H1 (cell line): ENCODE results near the gene POLR3G. TPM values are rescaled to one million over a fixed set of nuclear protein-coding genes. Genes with fewer than 3 reads are reported as not detected.
A peak's percentile ranks its signal among the peaks of the same experiment; 100 is the strongest.

ENCODE experiments used
- CTCF ChIA-PET: fragments of 300-600 bp; sonication (Branson Sonifier 250); formaldehyde crosslinking; loops from one replicate; lab custom pipeline; 2021; ENCODE audit not compliant: partially characterized antibody; lab: Charles Lee
- POLR2A ChIA-PET: fragments of 300-600 bp; sonication (Branson Sonifier 250); formaldehyde crosslinking; loops from one replicate; lab custom pipeline; 2021; ENCODE audit warnings: inconsistent platforms; ENCODE audit not compliant: partially characterized antibody; lab: Charles Lee
- DNase-seq, 2 experiments: peaks; one replicate each; pipeline versions ENCODE4 v3.0.0 to v3.0.0-alpha.2; 2010 to 2022; ENCODE audit warnings: low spot score in 2 of 2, low read depth in 1 of 2, mixed read lengths in 1 of 2
- FAIRE-seq: peaks from 2 replicates; lab custom pipeline; 2011; peaks lifted over from hg19 to GRCh38; lab: Jason Lieb, UNC
- H2AFZ ChIP-seq: 2 replicates; pipeline ENCODE4 v1.8.1; 2012; ENCODE audit warnings: low read length, inconsistent platforms
- H2AK5ac ChIP-seq: 2 replicates; pipeline ENCODE4 v1.6.1; 2013; ENCODE audit warnings: low read depth, low read length
- H2BK120ac ChIP-seq: replicated peaks from 2 replicates; pipeline ENCODE3; 2013; ENCODE audit warnings: low read depth, low read length, inconsistent platforms
- H2BK12ac ChIP-seq: 2 replicates; pipeline ENCODE4 v1.6.1; 2013; ENCODE audit warnings: low read depth, low read length
- H2BK15ac ChIP-seq: 2 replicates; pipeline ENCODE4 v1.6.1; 2013; ENCODE audit warnings: low read length
- H2BK20ac ChIP-seq: 2 replicates; pipeline ENCODE4 v1.6.1; 2013; ENCODE audit warnings: low read length
- H2BK5ac ChIP-seq: 2 replicates; pipeline ENCODE4 v1.6.1; 2013; ENCODE audit warnings: low read depth, low read length
- H3K14ac ChIP-seq: 2 replicates; pipeline ENCODE4 v1.6.1; 2013; ENCODE audit warnings: inconsistent platforms; ENCODE audit not compliant: insufficient read length
- H3K18ac ChIP-seq: 2 replicates; pipeline ENCODE4 v1.6.1; 2013; ENCODE audit warnings: low read length; ENCODE audit errors: extremely low read depth
- H3K23ac ChIP-seq: 2 replicates; pipeline ENCODE4 v1.6.1; 2013; ENCODE audit warnings: inconsistent platforms; ENCODE audit not compliant: insufficient read length
- H3K23me2 ChIP-seq: 2 replicates; pipeline ENCODE4 v1.6.1; 2013; ENCODE audit warnings: low read depth, low read length
- H3K27ac ChIP-seq: 2 replicates; pipeline ENCODE4 v1.6.1; 2011; ENCODE audit warnings: low read depth, low read length, inconsistent platforms
- H3K27me3 ChIP-seq, 4 experiments: replicated peaks in 1 of 4; 1 replicate in 1 of 4; 2 replicates in 3 of 4; pipeline versions ENCODE4 v1.6.1 to v1.8.1; 2011 to 2013; ENCODE audit warnings: low read length in 3 of 4, mild to moderate bottlenecking in 3 of 4, inconsistent platforms in 2 of 4, mixed read lengths in 2 of 4, moderate library complexity in 1 of 4; ENCODE audit not compliant: control insufficient read depth in 3 of 4, insufficient read depth in 3 of 4; ENCODE audit errors: extremely low read depth in 1 of 4
- H3K36me3 ChIP-seq, 4 experiments: 2 replicates each; pipeline versions ENCODE4 v1.6.1 to v1.8.1; 2011 to 2013; ENCODE audit warnings: mild to moderate bottlenecking in 4 of 4, low read length in 3 of 4, moderate library complexity in 2 of 4, control low read depth in 1 of 4, inconsistent platforms in 1 of 4; ENCODE audit not compliant: insufficient read depth in 4 of 4, control insufficient read depth in 2 of 4
- H3K4ac ChIP-seq: replicated peaks from 2 replicates; pipeline ENCODE3; 2013; ENCODE audit warnings: low read length, low read depth, mixed read lengths, inconsistent platforms; ENCODE audit not compliant: insufficient read length
- H3K4me1 ChIP-seq, 4 experiments: replicated peaks in 1 of 4; 1 replicate in 1 of 4; 2 replicates in 3 of 4; pipeline versions ENCODE4 v1.6.1 to v1.8.1; 2011 to 2013; ENCODE audit warnings: low read length in 3 of 4, inconsistent platforms in 2 of 4, mixed read lengths in 1 of 4; ENCODE audit not compliant: insufficient read depth in 4 of 4, control insufficient read depth in 3 of 4
- H3K4me2 ChIP-seq, 2 experiments: 2 replicates each; pipeline versions ENCODE4 v1.6.1 to v1.8.1; 2011 to 2013; ENCODE audit warnings: low read depth in 2 of 2, low read length in 2 of 2, control low read depth in 1 of 2, inconsistent platforms in 1 of 2, mild to moderate bottlenecking in 1 of 2; ENCODE audit not compliant: insufficient read depth in 1 of 2
- H3K4me3 ChIP-seq, 4 experiments: fragments of 200-600, 300-600 bp in 1 of 4; sonication (generic), shearing (Covaris generic), sonication (Bioruptor Twin) in 1 of 4; 2 replicates each; pipeline versions ENCODE4 v1.5.1 to v1.8.1; 2011 to 2016; ENCODE audit warnings: low read length in 4 of 4, low read depth in 3 of 4, control low read depth in 2 of 4, inconsistent platforms in 2 of 4, mild to moderate bottlenecking in 2 of 4, mixed read lengths in 1 of 4, moderate library complexity in 1 of 4; ENCODE audit not compliant: insufficient read depth in 2 of 4; ENCODE audit errors: extremely low read depth in 1 of 4
- H3K56ac ChIP-seq: replicated peaks from 2 replicates; pipeline ENCODE3; 2013; ENCODE audit warnings: low read depth, mild to moderate bottlenecking, mixed read lengths, low read length, inconsistent platforms; ENCODE audit not compliant: insufficient read length
- H3K79me1 ChIP-seq: 2 replicates; pipeline ENCODE4 v1.6.1; 2013; ENCODE audit warnings: low read depth, low read length, control low read depth
- H3K79me2 ChIP-seq, 2 experiments: 2 replicates each; pipeline versions ENCODE4 v1.6.1 to v1.8.1; 2012 to 2013; ENCODE audit warnings: low read length in 2 of 2, mild to moderate bottlenecking in 2 of 2, inconsistent platforms in 1 of 2; ENCODE audit not compliant: insufficient read depth in 2 of 2, control insufficient read depth in 1 of 2
- H3K9ac ChIP-seq, 4 experiments: replicated peaks in 1 of 4; 1 replicate in 1 of 4; 2 replicates in 3 of 4; pipeline versions ENCODE4 v1.6.1 to v1.8.1; 2011 to 2013; ENCODE audit warnings: low read depth in 3 of 4, low read length in 3 of 4, control low read depth in 2 of 4, mild to moderate bottlenecking in 2 of 4, moderate library complexity in 2 of 4, inconsistent platforms in 1 of 4; ENCODE audit errors: extremely low read depth in 1 of 4
- H3K9me3 ChIP-seq, 2 experiments: 2 replicates each; pipeline versions ENCODE4 v1.6.1 to v1.8.1; 2012 to 2013; ENCODE audit warnings: mild to moderate bottlenecking in 2 of 2, moderate library complexity in 2 of 2, control low read depth in 1 of 2, inconsistent platforms in 1 of 2, low read depth in 1 of 2, low read length in 1 of 2, mixed read lengths in 1 of 2; ENCODE audit not compliant: insufficient read depth in 2 of 2
- H4K20me1 ChIP-seq, 2 experiments: replicated peaks in 1 of 2; 2 replicates each; pipeline versions ENCODE3 to v1.8.1; 2011 to 2013; ENCODE audit warnings: inconsistent platforms in 2 of 2, low read length in 2 of 2, mild to moderate bottlenecking in 1 of 2; ENCODE audit not compliant: insufficient read depth in 2 of 2, control insufficient read depth in 1 of 2
- H4K5ac ChIP-seq: 2 replicates; pipeline ENCODE4 v1.6.1; 2013; ENCODE audit warnings: low read length, low read depth, mixed read lengths, inconsistent platforms; ENCODE audit not compliant: insufficient read length
- H4K8ac ChIP-seq: 2 replicates; pipeline ENCODE4 v1.8.0; 2013; ENCODE audit warnings: mild to moderate bottlenecking, moderate library complexity, low read length, inconsistent platforms; ENCODE audit not compliant: insufficient read depth; ENCODE audit errors: extremely low read depth
- H4K91ac ChIP-seq: replicated peaks from 2 replicates; pipeline ENCODE3; 2013; ENCODE audit warnings: low read length, mixed read lengths, inconsistent platforms; ENCODE audit not compliant: insufficient read length
- CEBPB ChIP-seq: IDR thresholded peaks from 2 replicates; pipeline ENCODE4 v1.6.1; 2012; ENCODE audit warnings: low read depth, low read length
- FOSL1 ChIP-seq: IDR thresholded peaks from 2 replicates; pipeline ENCODE4 v1.6.1; 2011; ENCODE audit warnings: mild to moderate bottlenecking, low read depth, low read length, moderate library complexity; ENCODE audit not compliant: insufficient read depth
- HDAC6 ChIP-seq: IDR thresholded peaks from one replicate; pipeline ENCODE4 v1.7.1; 2012; ENCODE audit warnings: low read depth, mild to moderate bottlenecking, inconsistent platforms, low read length, moderate library complexity
- POU5F1 ChIP-seq: IDR thresholded peaks from 2 replicates; pipeline ENCODE4 v1.6.1; 2011; ENCODE audit warnings: low read depth, mild to moderate bottlenecking, low read length, moderate library complexity
- SIX5 ChIP-seq: IDR thresholded peaks from 2 replicates; pipeline ENCODE4 v1.6.1; 2011; ENCODE audit warnings: mild to moderate bottlenecking, low read depth, low read length
- TAF1 ChIP-seq: IDR thresholded peaks from 2 replicates; pipeline ENCODE4 v1.6.1; 2011; ENCODE audit warnings: mild to moderate bottlenecking, low read depth, low read length
- TCF12 ChIP-seq: IDR thresholded peaks from 2 replicates; pipeline ENCODE4 v1.6.1; 2011; ENCODE audit warnings: low read depth, mild to moderate bottlenecking, low read length
- whole genome bisulfite sequencing, 2 experiments: shearing (Covaris generic) in 1 of 2; methylation state at CpG; one replicate each; pipeline versions ENCODE4 v1.1.6 to v1.1.7; 2013 to 2015; ENCODE audit warnings: low lambda C conversion rate in 2 of 2, mixed read lengths in 2 of 2, inconsistent platforms in 1 of 2, low coverage in 1 of 2, missing lambda C conversion rate in 1 of 2; ENCODE audit not compliant: insufficient replicate concordance in 2 of 2, insufficient coverage in 1 of 2, insufficient read length in 1 of 2; ENCODE audit errors: extremely low coverage in 1 of 2, missing lambda C conversion rate in 1 of 2; 5-methylcytosine and 5-hydroxymethylcytosine counted together
- polyA plus RNA-seq, 7 experiments: library from polyadenylated mRNA; depleted of rRNA in 3 of 7; stranded (reverse) in 5 of 7; unstranded in 2 of 7; fragments of >200 nt in 5 of 7; fragments of 200-250 nt in 2 of 7; gene quantifications; 1 replicate in 5 of 7; 2 replicates in 1 of 7; 4 replicates in 1 of 7; pipeline versions ENCODE4 v1.2.1 to v1.2.3, GENCODE V29; 2011 to 2013; ENCODE audit warnings: missing spikeins in 2 of 7, mixed read lengths in 2 of 7
- total RNA-seq: library from RNA; stranded (reverse); fragmentation: NEBNext Ultra II Directional; extraction: Animal tissue kit (Norgen Biotek cat#: 25700); gene quantifications from 2 replicates; pipeline ENCODE4 v1.2.1, GENCODE V29; 2021

Gene POLR3G
- total and polyA plus RNA-seq, 2 of the 8 experiments (the other 6 are each of a cell fraction or from before 2014, with no cell fraction given) = 119 to 179 TPM

DNA sequence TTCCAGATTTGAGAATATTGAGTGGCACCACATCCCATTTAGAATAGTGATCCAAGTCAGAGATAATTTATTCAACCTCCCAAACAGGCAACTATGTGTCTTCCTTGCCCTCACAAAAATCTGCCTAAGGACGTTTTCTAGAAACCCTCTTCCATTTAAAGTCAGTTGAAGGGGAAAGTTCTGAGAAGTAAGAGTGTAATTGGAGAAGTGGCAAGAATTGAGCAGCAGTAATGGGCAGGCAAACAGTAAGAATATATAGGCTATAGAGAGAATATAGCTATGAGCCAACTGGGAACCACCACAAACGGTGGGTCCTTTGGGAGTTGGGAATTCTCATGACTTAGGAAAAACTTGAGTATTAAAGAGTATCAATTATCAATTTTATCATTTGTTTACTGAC is 34.0 kb upstream of the POLR3G start:
- Histone ChIP-seq H3K56ac (no peak overlapping the region), H3K4me1 (no peaks in the 10 kb centered on the region), H3K18ac (no peak overlapping the region), H2BK120ac (no peak overlapping the region), H3K79me1 (no peaks in the 10 kb centered on the region), H3K4me3 (no peak overlapping the region), H2BK12ac (no peak overlapping the region), H2BK15ac (no peak overlapping the region), H2BK5ac (no peak overlapping the region), H4K5ac (no peak overlapping the region), H3K36me3 (no peaks in the 10 kb centered on the region), H3K27ac (no peak overlapping the region), H3K14ac (no peak overlapping the region), H4K91ac (no peak overlapping the region)
- WGBS, 2 experiments = 83% methylated on average over 2 of the region's 2 CpGs; no CpG with 5 or more reads in 1 of the 2 experiments
- TF ChIP-seq TCF12 = no peak
- no peak for TF ChIP-seq SIX5
- no peak for TF ChIP-seq CEBPB
- no peak for TF ChIP-seq FOSL1
- TF ChIP-seq HDAC6 = no peak
- TF ChIP-seq TAF1 = no peak
- TF ChIP-seq POU5F1 = no peak
- TF ChIP-seq, all 59 proteins: peak for 0
- H4K8ac ChIP-seq = no peak overlapping the region
- H3K4me2 ChIP-seq = no peak overlapping the region
- DNase-seq = no peak
- no peaks in the 10 kb centered on the region for H3K79me2 ChIP-seq
- no peak overlapping the region for H2BK20ac ChIP-seq
- FAIRE-seq = no peak
- no peaks in the 10 kb centered on the region for H4K20me1 ChIP-seq
- POLR2A ChIA-PET = interaction anchor here (1.0 kb wide), 1 partner anchor 14 kb away, joined by 3 read pairs; no protein-coding TSS in a partner anchor
- no peaks in the 10 kb centered on the region for H3K27me3 ChIP-seq
- H3K23ac ChIP-seq = no peak overlapping the region
- H2AK5ac ChIP-seq = no peak overlapping the region
- CTCF ChIA-PET = interaction anchor here (0.8 to 4.1 kb wide), 13 partner anchors 11 to 342 kb away, joined by 3 to 23 read pairs (median 4); partner anchors contain the start of genes LYSMD3, MBLAC2 and POLR3G
- H2AFZ ChIP-seq = peak overlapping the region; percentile 77; the same call in 1 of the 2 replicates
- no peaks in the 10 kb centered on the region for H3K9me3 ChIP-seq
- H3K23me2 ChIP-seq = no peaks in the 10 kb centered on the region
- H3K4ac ChIP-seq = no peak overlapping the region
- H3K9ac ChIP-seq = no peak overlapping the region; a peak in 1 of 7 replicates
